HG02938 (cell line): Measurements from ENCODE around the gene TRIP10.
"Not testable (repeated sequence)": the region's sequence is repeated elsewhere in the genome, so short reads cannot be mapped to it uniquely, and the experiment has no call there.

ENCODE experiments used
- ATAC-seq: cut with Tn5 transposase; IDR thresholded peaks from one replicate; pipeline ENCODE4 v1.9.1; 2021; ENCODE audit warnings: mild to moderate bottlenecking, moderate library complexity; ENCODE audit not compliant: unreplicated experiment

TRIP10 gene

GRCh38 chr19:6793973-6794372 is 54.5 kb downstream of the TRIP10 start:
- no peak for ATAC-seq

- ATAC-seq: no peak
Observed at GRCh38 chr19:6794686-6795431, 55.4 kb downstream of the TRIP10 start.

- no peak for ATAC-seq
Observed at GRCh38 chr19:6796278-6796677, 56.8 kb downstream of the TRIP10 start.

- ATAC-seq: no peak
Observed at GRCh38 chr19:6797646-6798045, 58.2 kb downstream of the TRIP10 start.

GRCh38 chr19:6800160-6800790 is 60.8 kb downstream of the TRIP10 start:
- ATAC-seq: not testable (repeated sequence)

GRCh38 chr19:6800991-6801484 is 61.6 kb downstream of the TRIP10 start:
- no peak for ATAC-seq
